ENCODE data around the gene ATP6V0C. TPM values are rescaled to one million over a fixed set of nuclear protein-coding genes. Genes with fewer than 3 reads are reported as not detected.

The ATP6V0C gene
- 44.0 and 57.0 TPM in 2 replicates for total RNA-seq

GRCh38 chr16:2513405-2514332 is at the start of gene ATP6V0C:
Gene ATP6V0C (plus strand): TSS chr16:2513952. CDS start chr16:2514104, 152 bp downstream.

GRCh38 chr16:2471016-2471652 is 42.6 kb upstream of the ATP6V0C start, which contains the start of gene NTN3:
Gene NTN3 (plus strand): TSS chr16:2471297. CDS start chr16:2471702, 405 bp downstream.

GRCh38 chr16:2474877-2475412 is 38.8 kb upstream of the ATP6V0C start, which contains the start of gene TBC1D24:
Gene TBC1D24 (plus strand): TSS chr16:2475127. CDS start chr16:2496149, 21,022 bp downstream.

GRCh38 chr16:2520097-2520783 is 6.5 kb downstream of the ATP6V0C start, which contains the start of gene AMDHD2:
Gene AMDHD2 (plus strand): TSS chr16:2520371. CDS start chr16:2520459, 88 bp downstream.

GRCh38 chr16:2531371-2531695 is 17.6 kb downstream of the ATP6V0C start, which contains the start of gene CEMP1:
Gene CEMP1 (minus strand): TSS chr16:2531408. CDS start chr16:2531073, 335 bp downstream.

GRCh38 chr16:2537451-2538379 is 24.0 kb downstream of the ATP6V0C start, which contains the start of gene PDPK1:
Gene PDPK1 (plus strand): TSS chr16:2538021. CDS start chr16:2538113, 92 bp downstream.

Other genes starting within 250 kb of the ATP6V0C start
- 164 and 180 TPM in 2 replicates for gene RNPS1, start 245.8 kb upstream of the ATP6V0C start, total RNA-seq
- gene ABCA3, start 173.2 kb upstream of the ATP6V0C start, total RNA-seq: 24.0 and 27.6 TPM in 2 replicates
- gene CCNF, start 84.5 kb upstream of the ATP6V0C start, total RNA-seq: 38.6 and 41.2 TPM in 2 replicates
- 14.5 and 18.1 TPM in 2 replicates for gene TEDC2, start 53.8 kb upstream of the ATP6V0C start, total RNA-seq
- 0.15 TPM in 1 of 2 replicates, not detected in the other for gene NTN3, start 42.7 kb upstream of the ATP6V0C start, total RNA-seq
- 11.6 and 12.3 TPM in 2 replicates for gene TBC1D24, start 38.8 kb upstream of the ATP6V0C start, total RNA-seq
- gene AMDHD2, start 6.4 kb downstream of the ATP6V0C start, total RNA-seq: 63.3 and 76.6 TPM in 2 replicates
- gene CEMP1, start 17.5 kb downstream of the ATP6V0C start, total RNA-seq: not detected in 2 replicates
- gene PDPK1, start 24.1 kb downstream of the ATP6V0C start, total RNA-seq: 19.4 and 25.1 TPM in 2 replicates
- gene KCTD5, start 168.6 kb downstream of the ATP6V0C start, total RNA-seq: 31.5 and 53.4 TPM in 2 replicates
- under 0.01 TPM in 1 of 2 replicates, not detected in the other for gene PRSS27, start 206.3 kb downstream of the ATP6V0C start, total RNA-seq
- 38.3 and 54.9 TPM in 2 replicates for gene SRRM2, start 238.7 kb downstream of the ATP6V0C start, total RNA-seq